ENCODE measurements around the gene FAM20C.

- TF ChIP-seq POLR2AphosphoS5 (IDR thresholded peaks at IDR 0.05; ENCODE audit: insufficient read depth, low read depth, low read length) (no peak), CTCF (IDR thresholded peaks at IDR 0.05; ENCODE audit: extremely low read depth in 1 of 2, insufficient read depth in 1 of 2, low read depth in 1 of 2, low read length in 2 of 2) (no peak), EZH2 (IDR thresholded peaks at IDR 0.05; ENCODE audit: borderline replicate concordance, low read depth, low read length, severe bottlenecking) (no peak), MAX (IDR thresholded peaks at IDR 0.05; ENCODE audit: insufficient read depth, insufficient read length) (no peak)
These were observed 10.6 kb upstream of the FAM20C start for GRCh38 chr7:181738-182137.
